Osteocyte (in vitro differentiated cells): ENCODE results near the gene ABHD15. TPM values are rescaled to one million over a fixed set of nuclear protein-coding genes. Genes with fewer than 3 reads are reported as not detected.

ENCODE experiments used
- DNase-seq: peaks from one replicate; pipeline ENCODE4 v3.0.0; 2021; ENCODE audit warnings: mixed read lengths; ENCODE audit not compliant: unreplicated experiment; ENCODE audit errors: extremely low spot score
- H3K27ac Mint-ChIP-seq: one replicate; pipeline ENCODE4 v1.8.0; 2021; ENCODE audit warnings: mild to moderate bottlenecking, mixed read lengths; ENCODE audit not compliant: unreplicated experiment
- H3K27me3 Mint-ChIP-seq: one replicate; pipeline ENCODE4 v1.8.0; 2021; ENCODE audit warnings: mixed read lengths; ENCODE audit not compliant: unreplicated experiment
- H3K36me3 Mint-ChIP-seq: one replicate; pipeline ENCODE4 v1.8.0; 2021; ENCODE audit warnings: mixed read lengths; ENCODE audit not compliant: unreplicated experiment
- H3K4me1 Mint-ChIP-seq: one replicate; pipeline ENCODE4 v1.8.0; 2021; ENCODE audit warnings: mixed read lengths; ENCODE audit not compliant: unreplicated experiment
- H3K4me3 Mint-ChIP-seq: one replicate; pipeline ENCODE4 v1.8.0; 2021; ENCODE audit warnings: mild to moderate bottlenecking, moderate library complexity, mixed read lengths; ENCODE audit not compliant: unreplicated experiment
- H3K9me3 Mint-ChIP-seq: one replicate; pipeline ENCODE4 v1.8.0; 2021; ENCODE audit warnings: mixed read lengths; ENCODE audit not compliant: unreplicated experiment
- CTCF ChIP-seq: fragments of 200-600 bp; sonication (generic); IDR thresholded peaks from 2 replicates; pipeline ENCODE4 v1.5.0; 2021; ENCODE audit warnings: antibody characterized with exemption, mild to moderate bottlenecking, moderate library complexity
- total RNA-seq: library from RNA; stranded (reverse); gene quantifications from 2 replicates; pipeline ENCODE4 v1.2.1, GENCODE V29; 2021

The ABHD15 gene
- total RNA-seq, 1 donor from 2014 or later, result 12.8 TPM

- Mint-ChIP-seq H3K27ac (no peak overlapping the region), H3K4me1 (peaks cover 2% of the 10 kb centered on the region), H3K27me3 (no peaks in the 10 kb centered on the region), H3K9me3 (no peaks in the 10 kb centered on the region), H3K4me3 (no peak overlapping the region), H3K36me3 (peaks cover 24% of the 10 kb centered on the region)
- no peak for TF ChIP-seq CTCF
- no peak for DNase-seq
Measured at GRCh38 chr17:29544066-29544465, 22.8 kb downstream of the ABHD15 start.

GRCh38 chr17:29533976-29534375 is 32.9 kb downstream of the ABHD15 start:
- TF ChIP-seq CTCF, result no peak
- Mint-ChIP-seq H3K27ac (no peak overlapping the region), H3K4me3 (no peak overlapping the region), H3K4me1 (no peaks in the 10 kb centered on the region), H3K36me3 (peaks cover 27% of the 10 kb centered on the region), H3K9me3 (no peaks in the 10 kb centered on the region), H3K27me3 (no peaks in the 10 kb centered on the region)
- DNase-seq, result no peak

GRCh38 chr17:29526322-29526721 is 40.5 kb downstream of the ABHD15 start:
- no peaks in the 10 kb centered on the region for H3K9me3 Mint-ChIP-seq
- H3K27ac Mint-ChIP-seq, result no peak overlapping the region
- no peak overlapping the region for H3K4me3 Mint-ChIP-seq
- no peaks in the 10 kb centered on the region for H3K27me3 Mint-ChIP-seq
- peaks cover 26% of the 10 kb centered on the region for H3K36me3 Mint-ChIP-seq
- H3K4me1 Mint-ChIP-seq, result peaks cover 4% of the 10 kb centered on the region
- no peak for TF ChIP-seq CTCF
- DNase-seq, result no peak

- no peaks in the 10 kb centered on the region for H3K9me3 Mint-ChIP-seq
- no peak overlapping the region for H3K4me3 Mint-ChIP-seq
- no peak overlapping the region for H3K27ac Mint-ChIP-seq
- peaks cover 28% of the 10 kb centered on the region for H3K36me3 Mint-ChIP-seq
- no peak for DNase-seq
- peaks cover 4% of the 10 kb centered on the region for H3K4me1 Mint-ChIP-seq
- no peak for TF ChIP-seq CTCF
- H3K27me3 Mint-ChIP-seq, result no peaks in the 10 kb centered on the region
Measured at GRCh38 chr17:29524692-29525091, 42.1 kb downstream of the ABHD15 start.

GRCh38 chr17:29518359-29518758 is 48.5 kb downstream of the ABHD15 start:
- TF ChIP-seq CTCF, result no peak
- Mint-ChIP-seq H3K4me3 (no peak overlapping the region), H3K9me3 (no peaks in the 10 kb centered on the region), H3K27ac (no peak overlapping the region), H3K36me3 (peaks cover 34% of the 10 kb centered on the region), H3K4me1 (peaks cover 7% of the 10 kb centered on the region), H3K27me3 (no peaks in the 10 kb centered on the region)
- DNase-seq, result no peak
